WERI-Rb-1 (cell line): ENCODE results near the gene PHACTR3.

Source experiments
- DNase-seq: peaks from one replicate; pipeline ENCODE4 v3.0.0-alpha.2; 2020
- H3K27ac ChIP-seq: fragments of 250-450 bp; sonication (Bioruptor Pico); 2 replicates; pipeline ENCODE4 v1.5.1; 2020; ENCODE audit warnings: mild to moderate bottlenecking, moderate library complexity
- H3K27me3 ChIP-seq: fragments of 250-450 bp; sonication (Bioruptor Pico); 2 replicates; pipeline ENCODE4 v1.5.1; 2021; ENCODE audit warnings: mild to moderate bottlenecking, low read depth, moderate library complexity; ENCODE audit not compliant: insufficient read depth, severe bottlenecking
- H3K36me3 ChIP-seq: fragments of 250-450 bp; sonication (Bioruptor Pico); 2 replicates; pipeline ENCODE4 v1.5.1; 2020; ENCODE audit warnings: mild to moderate bottlenecking, moderate library complexity
- H3K4me3 ChIP-seq: 2 replicates; pipeline ENCODE4 v1.5.1; 2011; ENCODE audit warnings: low read depth, mild to moderate bottlenecking, control low read depth, low read length
- H3K9me3 ChIP-seq: fragments of 250-450 bp; sonication (Bioruptor Pico); 2 replicates; pipeline ENCODE4 v1.5.1; 2021; ENCODE audit warnings: mild to moderate bottlenecking, moderate library complexity; ENCODE audit not compliant: severe bottlenecking
- CTCF ChIP-seq: IDR thresholded peaks from 2 replicates; pipeline ENCODE4 v1.5.1; 2011; ENCODE audit warnings: low read depth, mild to moderate bottlenecking, control low read depth, inconsistent platforms, low read length

The PHACTR3 gene

DNA sequence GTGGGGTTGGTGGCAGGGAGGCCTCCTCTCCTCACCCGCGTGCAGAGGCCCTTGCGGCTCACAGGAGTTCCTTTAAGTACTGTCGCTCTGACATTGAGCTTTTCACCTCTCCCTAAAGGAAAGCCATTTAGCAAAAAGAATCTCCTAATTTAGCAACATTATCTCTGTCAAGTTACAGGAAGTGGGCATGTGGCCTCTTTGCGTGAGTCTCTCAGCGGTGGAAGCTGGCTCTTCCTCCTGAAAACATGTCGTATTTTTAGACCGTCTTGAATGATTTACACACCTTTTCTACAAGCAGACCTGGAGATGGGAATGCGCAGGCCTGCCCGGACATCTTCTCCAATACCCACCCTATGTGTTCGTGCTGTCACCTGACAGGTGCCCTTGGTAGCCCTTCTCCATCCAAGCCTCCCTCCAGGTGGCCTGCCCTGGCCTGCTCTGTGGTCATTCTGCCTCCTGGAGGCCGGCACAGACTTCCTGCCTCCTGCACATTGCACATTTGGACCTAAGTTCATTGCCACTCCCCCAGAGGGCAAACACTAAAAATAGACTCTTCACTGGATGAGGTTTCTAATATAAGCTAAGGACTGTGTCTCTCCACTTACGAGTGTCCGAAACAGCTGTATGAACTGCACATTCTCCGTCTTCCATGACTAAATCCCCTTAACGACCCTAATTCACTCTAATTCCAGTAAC is 18.5 kb upstream of the PHACTR3 start:
- no peak for TF ChIP-seq CTCF
- no peaks in the 10 kb centered on the region for H3K36me3 ChIP-seq
- DNase-seq, result no peak
- no peak overlapping the region for H3K4me3 ChIP-seq
- H3K27ac ChIP-seq, result no peak overlapping the region
- peaks cover 97% of the 10 kb centered on the region for H3K27me3 ChIP-seq
- no peaks in the 10 kb centered on the region for H3K9me3 ChIP-seq

- Histone ChIP-seq H3K36me3 (no peaks in the 10 kb centered on the region), H3K9me3 (no peaks in the 10 kb centered on the region), H3K27me3 (peaks cover 97% of the 10 kb centered on the region), H3K27ac (no peak overlapping the region), H3K4me3 (no peak overlapping the region)
- TF ChIP-seq CTCF, result no peak
- no peak for DNase-seq
Observed at GRCh38 chr20:59586613-59587012, 17.7 kb upstream of the PHACTR3 start.

DNA sequence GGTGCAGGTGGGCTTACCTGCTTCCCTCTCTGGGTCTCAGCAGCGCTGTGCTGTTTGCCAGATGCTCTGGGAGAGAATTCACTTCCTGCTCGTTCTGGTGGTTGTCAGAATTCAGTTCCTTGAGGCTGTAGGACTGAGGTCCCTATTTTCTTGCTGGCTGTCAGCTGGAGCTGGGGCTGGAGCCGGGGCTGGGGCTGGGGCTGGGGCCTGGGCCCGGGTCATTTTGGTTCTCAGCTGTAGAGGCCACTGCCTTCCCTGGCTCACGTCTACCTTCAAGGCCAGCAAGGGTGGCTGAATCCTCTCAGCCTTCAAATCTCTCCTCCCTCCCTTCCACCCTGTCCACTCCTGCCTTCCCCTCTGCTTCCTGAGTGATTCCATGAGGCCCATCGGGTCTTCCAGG is 16.8 kb upstream of the PHACTR3 start:
- no peak for TF ChIP-seq CTCF
- Histone ChIP-seq H3K36me3 (no peaks in the 10 kb centered on the region), H3K9me3 (no peaks in the 10 kb centered on the region), H3K27me3 (peaks cover 98% of the 10 kb centered on the region), H3K27ac (no peak overlapping the region), H3K4me3 (no peak overlapping the region)
- DNase-seq, result no peak

- no peak for DNase-seq
- no peak for TF ChIP-seq CTCF
- no peaks in the 10 kb centered on the region for H3K9me3 ChIP-seq
- H3K27me3 ChIP-seq, result peaks cover 96% of the 10 kb centered on the region
- no peak overlapping the region for H3K27ac ChIP-seq
- H3K4me3 ChIP-seq, result no peak overlapping the region
- H3K36me3 ChIP-seq, result no peaks in the 10 kb centered on the region
Observed at GRCh38 chr20:59588236-59588855, 16.0 kb upstream of the PHACTR3 start.

DNA sequence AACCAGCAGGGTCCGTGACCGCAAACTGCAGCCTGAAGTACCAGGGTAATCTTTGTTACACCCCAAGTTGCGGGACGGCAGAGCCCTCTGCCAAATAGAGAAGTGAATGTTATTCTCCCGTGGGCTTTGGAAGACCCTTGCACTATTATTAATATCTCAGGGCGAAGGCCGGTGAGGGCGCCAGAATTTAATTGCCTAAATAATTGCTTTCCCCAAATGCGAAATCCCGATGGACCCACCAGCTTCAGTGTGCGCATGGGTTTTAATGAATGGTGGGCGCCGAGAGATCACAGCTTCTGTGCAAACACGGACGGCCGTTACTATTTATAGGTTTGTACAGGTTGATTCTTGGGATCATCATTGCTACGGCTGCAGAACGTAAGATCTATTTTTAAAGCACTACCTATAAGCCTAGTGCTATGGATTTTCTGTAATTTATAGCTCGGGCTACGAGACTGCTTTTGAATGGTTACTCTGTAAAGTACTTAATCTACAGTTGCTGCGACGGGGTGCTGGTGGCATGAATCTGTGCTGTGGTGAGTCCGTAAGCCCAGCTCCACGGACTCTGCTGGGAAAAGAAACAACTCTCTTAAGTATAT is 15.2 kb upstream of the PHACTR3 start:
- Histone ChIP-seq H3K9me3 (no peaks in the 10 kb centered on the region), H3K27ac (no peak overlapping the region), H3K36me3 (no peaks in the 10 kb centered on the region), H3K4me3 (no peak overlapping the region), H3K27me3 (peaks cover 96% of the 10 kb centered on the region)
- TF ChIP-seq CTCF, result no peak
- no peak for DNase-seq

DNA sequence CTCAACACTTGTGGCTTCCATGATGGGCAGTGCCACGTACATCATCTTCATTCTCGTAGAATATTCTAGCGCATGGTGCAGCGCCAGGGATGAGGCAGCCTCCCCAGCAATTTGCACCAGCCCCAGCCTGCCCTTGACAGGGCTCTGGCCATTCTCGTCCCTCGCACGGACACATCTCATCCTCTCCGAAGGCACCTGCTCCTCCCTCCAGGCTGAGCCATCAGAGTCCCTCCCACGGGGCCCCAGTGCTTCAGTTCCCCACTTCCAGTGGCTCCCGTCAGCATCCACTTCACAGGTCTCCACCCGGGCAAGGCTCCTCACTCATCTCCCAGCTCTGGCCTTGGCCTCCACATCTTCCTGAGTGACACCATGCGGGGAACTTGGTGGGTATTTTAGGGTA is 13.3 kb upstream of the PHACTR3 start:
- DNase-seq, result no peak
- H3K27me3 ChIP-seq, result peaks cover 96% of the 10 kb centered on the region
- TF ChIP-seq CTCF, result no peak
- no peak overlapping the region for H3K27ac ChIP-seq
- H3K4me3 ChIP-seq, result no peak overlapping the region
- no peaks in the 10 kb centered on the region for H3K36me3 ChIP-seq
- H3K9me3 ChIP-seq, result no peaks in the 10 kb centered on the region
